IPS-18c (cell line): ENCODE results near the gene RORC.
"Not testable (repeated sequence)": the region's sequence is repeated elsewhere in the genome, so short reads cannot be mapped to it uniquely, and the experiment has no call there.

Experiments
- H3K4me3 ChIP-seq: 2 replicates; pipeline ENCODE4 v1.7.0; 2013; ENCODE audit warnings: low read depth, mild to moderate bottlenecking, low read length, moderate library complexity; ENCODE audit not compliant: insufficient read depth
- H3K9me3 ChIP-seq: one replicate; pipeline ENCODE4 v1.6.1; 2013; ENCODE audit warnings: mild to moderate bottlenecking, low read length, moderate library complexity; ENCODE audit not compliant: control insufficient read depth, insufficient read depth

Gene RORC

GRCh38 chr1:151801310-151801820 lies 30.2 kb downstream of the RORC start:
- H3K4me3 ChIP-seq, result no peak overlapping the region
- H3K9me3 ChIP-seq, result peaks cover 2% of the 10 kb centered on the region

GRCh38 chr1:151800830-151801229 lies 30.8 kb downstream of the RORC start:
- Histone ChIP-seq H3K4me3 (no peak overlapping the region), H3K9me3 (peaks cover 2% of the 10 kb centered on the region)

GRCh38 chr1:151799179-151800022 lies 32.2 kb downstream of the RORC start:
- Histone ChIP-seq H3K4me3 (no peak overlapping the region), H3K9me3 (peaks cover 2% of the 10 kb centered on the region)

GRCh38 chr1:151798571-151798970 lies 33.0 kb downstream of the RORC start:
- no peak overlapping the region for H3K4me3 ChIP-seq
- H3K9me3 ChIP-seq, result peaks cover 1% of the 10 kb centered on the region

- H3K4me3 ChIP-seq, result peak overlapping the region; percentile 94
- no peaks in the 10 kb centered on the region for H3K9me3 ChIP-seq
Observed at GRCh38 chr1:151790940-151791651, 40.5 kb downstream of the RORC start.

GRCh38 chr1:151790071-151790939 lies 41.3 kb downstream of the RORC start, which contains the start of gene TDRKH:
Gene TDRKH (minus strand): TSS chr1:151790500. CDS start chr1:151783022, 7,478 bp downstream.
- no peaks in the 10 kb centered on the region for H3K9me3 ChIP-seq
- peak within 1 kb of the TSS; percentile 94 for H3K4me3 ChIP-seq

- H3K9me3 ChIP-seq, result no peaks in the 10 kb centered on the region
- H3K4me3 ChIP-seq, result no peak overlapping the region
Observed at GRCh38 chr1:151787689-151788088, 43.9 kb downstream of the RORC start.

GRCh38 chr1:151783796-151784195 lies 47.8 kb downstream of the RORC start:
- Histone ChIP-seq H3K4me3 (no peak overlapping the region), H3K9me3 (no peaks in the 10 kb centered on the region)

GRCh38 chr1:151782741-151783140 lies 48.9 kb downstream of the RORC start:
- Histone ChIP-seq H3K9me3 (no peaks in the 10 kb centered on the region), H3K4me3 (no peak overlapping the region)

- H3K9me3 ChIP-seq, H3K4me3 ChIP-seq: not testable (repeated sequence)
Observed at GRCh38 chr1:151782026-151782425, 49.6 kb downstream of the RORC start.

GRCh38 chr1:151780736-151781135 lies 50.9 kb downstream of the RORC start:
- not testable (repeated sequence) for H3K4me3 ChIP-seq, H3K9me3 ChIP-seq

GRCh38 chr1:151779852-151780251 lies 51.8 kb downstream of the RORC start:
- Histone ChIP-seq H3K9me3 (no peaks in the 10 kb centered on the region), H3K4me3 (no peak overlapping the region)

- Histone ChIP-seq H3K4me3 (no peak overlapping the region), H3K9me3 (no peaks in the 10 kb centered on the region)
Observed at GRCh38 chr1:151777317-151777716, 54.3 kb downstream of the RORC start.

GRCh38 chr1:151776665-151777062 lies 54.9 kb downstream of the RORC start:
- H3K9me3 ChIP-seq, result no peaks in the 10 kb centered on the region
- H3K4me3 ChIP-seq, result no peak overlapping the region

GRCh38 chr1:151775894-151776664 lies 55.5 kb downstream of the RORC start:
- H3K4me3 ChIP-seq, result no peak overlapping the region
- no peaks in the 10 kb centered on the region for H3K9me3 ChIP-seq

- no peaks in the 10 kb centered on the region for H3K9me3 ChIP-seq
- no peak overlapping the region for H3K4me3 ChIP-seq
Observed at GRCh38 chr1:151774256-151774922, 57.2 kb downstream of the RORC start.
